Mucosa of descending colon (tissue), 3 donors: ENCODE measurements around the gene MYOZ3. TPM values are rescaled to one million over a fixed set of nuclear protein-coding genes. Genes with fewer than 3 reads are reported as not detected.

Source experiments
- ATAC-seq: fragments of 200-7000 bp; cut with Tn5 transposase; one replicate; pipeline ENCODE4 v1.9.1; 2020; ENCODE audit warnings: mild to moderate bottlenecking, moderate library complexity
- DNase-seq, 3 donors: peaks; one replicate each; pipeline ENCODE4 v3.0.0-alpha.2; 2020
- H3K36me3 ChIP-seq: fragments of 200-600 bp; one replicate; pipeline ENCODE4 v1.8.0; 2021; ENCODE audit warnings: low read depth, mild to moderate bottlenecking
- H3K4me1 ChIP-seq: fragments of 200-600 bp; one replicate; pipeline ENCODE4 v1.8.0; 2021; ENCODE audit warnings: low read depth, mild to moderate bottlenecking
- H3K4me3 ChIP-seq: fragments of 200-600 bp; one replicate; pipeline ENCODE4 v1.8.0; 2021; ENCODE audit warnings: mild to moderate bottlenecking
- H3K9me3 ChIP-seq: fragments of 200-600 bp; one replicate; pipeline ENCODE4 v1.8.0; 2021; ENCODE audit warnings: mild to moderate bottlenecking
- intact Hi-C, 2 donors: fragments of 100-400 bp; cut with DNase I in 1 of 2; cut with micrococcal nuclease in 1 of 2; formaldehyde crosslinking; loops; one replicate each; pipeline versions ENCODE4 v1.11.0 to v1.11.1; 2022; cut with DNase I, micrococcal nuclease
- total RNA-seq, 3 donors: library from RNA; stranded (reverse); fragmentation: NEBNext Ultra II Directional in 2 of 3; extraction: Animal tissue kit (Norgen Biotek cat#: 25700) in 2 of 3; gene quantifications; one replicate each; pipeline versions ENCODE4 v1.2.1 to v1.2.4, GENCODE V29; 2021 to 2023
- TF ChIP-seq, protein P1 (sequence below): fragments of 200-600 bp; IDR thresholded peaks from one replicate; pipeline ENCODE4 v1.8.0; 2022; ENCODE audit warnings: antibody characterized with exemption, mild to moderate bottlenecking
- donor health status: DM: no; HTN: no; CAD: no; lungs with moderate emphysema.
- donor health status: DM: no; HTN: no; CAD: no.
- donor health status: DM: no; HTN: yes; CAD: no.

The MYOZ3 gene
- total RNA-seq, 3 donors from 2014 or later, result 0.09 to 0.48 (median 0.35) TPM

DNA sequence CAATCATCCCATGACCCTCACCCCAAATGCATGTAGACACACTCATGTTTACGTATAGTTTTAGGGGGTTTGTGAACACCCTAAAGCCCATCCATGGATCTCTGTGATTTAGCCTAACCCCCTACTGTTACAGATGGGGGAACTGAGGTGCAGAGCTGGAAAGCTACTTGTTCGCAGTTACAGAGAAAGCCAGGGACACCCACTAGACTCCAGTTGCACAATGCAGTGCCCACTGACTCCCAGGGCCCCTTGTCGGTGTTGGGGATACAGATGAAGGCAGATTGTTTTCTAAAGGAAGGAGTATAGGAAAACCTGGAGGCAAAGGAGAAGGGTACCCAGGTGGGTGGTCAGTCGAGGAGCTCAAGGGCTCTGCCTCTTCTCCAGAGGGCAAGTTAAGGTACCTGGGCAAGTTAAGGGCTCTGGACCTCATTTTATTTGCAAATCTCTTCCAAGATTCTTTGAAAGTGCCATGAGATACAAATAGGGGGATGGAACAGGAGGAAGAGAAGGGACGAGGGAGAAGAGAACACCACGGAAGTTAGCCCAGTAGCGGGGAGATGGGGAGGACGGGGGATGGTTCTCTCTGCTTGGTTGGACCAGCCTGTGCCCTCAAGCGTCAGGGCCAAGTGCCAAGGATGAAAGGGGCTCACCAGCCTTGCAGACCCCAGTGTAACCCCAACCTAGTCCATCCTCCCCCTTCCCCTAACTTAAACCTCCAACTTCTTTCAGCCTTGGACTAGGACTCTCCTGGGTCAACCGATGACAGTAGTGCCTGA is 958 bp downstream of the MYOZ3 start:
- Histone ChIP-seq H3K36me3 (no peaks in the 10 kb centered on the region), H3K4me3 (no peak overlapping the region), H3K4me1 (no peaks in the 10 kb centered on the region), H3K9me3 (no peaks in the 10 kb centered on the region)
- intact Hi-C loops, result no loop called here
- ATAC-seq, result no peak
- TF ChIP-seq, protein P1, sequence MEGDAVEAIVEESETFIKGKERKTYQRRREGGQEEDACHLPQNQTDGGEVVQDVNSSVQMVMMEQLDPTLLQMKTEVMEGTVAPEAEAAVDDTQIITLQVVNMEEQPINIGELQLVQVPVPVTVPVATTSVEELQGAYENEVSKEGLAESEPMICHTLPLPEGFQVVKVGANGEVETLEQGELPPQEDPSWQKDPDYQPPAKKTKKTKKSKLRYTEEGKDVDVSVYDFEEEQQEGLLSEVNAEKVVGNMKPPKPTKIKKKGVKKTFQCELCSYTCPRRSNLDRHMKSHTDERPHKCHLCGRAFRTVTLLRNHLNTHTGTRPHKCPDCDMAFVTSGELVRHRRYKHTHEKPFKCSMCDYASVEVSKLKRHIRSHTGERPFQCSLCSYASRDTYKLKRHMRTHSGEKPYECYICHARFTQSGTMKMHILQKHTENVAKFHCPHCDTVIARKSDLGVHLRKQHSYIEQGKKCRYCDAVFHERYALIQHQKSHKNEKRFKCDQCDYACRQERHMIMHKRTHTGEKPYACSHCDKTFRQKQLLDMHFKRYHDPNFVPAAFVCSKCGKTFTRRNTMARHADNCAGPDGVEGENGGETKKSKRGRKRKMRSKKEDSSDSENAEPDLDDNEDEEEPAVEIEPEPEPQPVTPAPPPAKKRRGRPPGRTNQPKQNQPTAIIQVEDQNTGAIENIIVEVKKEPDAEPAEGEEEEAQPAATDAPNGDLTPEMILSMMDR, result no peak
- no peak for DNase-seq

DNA sequence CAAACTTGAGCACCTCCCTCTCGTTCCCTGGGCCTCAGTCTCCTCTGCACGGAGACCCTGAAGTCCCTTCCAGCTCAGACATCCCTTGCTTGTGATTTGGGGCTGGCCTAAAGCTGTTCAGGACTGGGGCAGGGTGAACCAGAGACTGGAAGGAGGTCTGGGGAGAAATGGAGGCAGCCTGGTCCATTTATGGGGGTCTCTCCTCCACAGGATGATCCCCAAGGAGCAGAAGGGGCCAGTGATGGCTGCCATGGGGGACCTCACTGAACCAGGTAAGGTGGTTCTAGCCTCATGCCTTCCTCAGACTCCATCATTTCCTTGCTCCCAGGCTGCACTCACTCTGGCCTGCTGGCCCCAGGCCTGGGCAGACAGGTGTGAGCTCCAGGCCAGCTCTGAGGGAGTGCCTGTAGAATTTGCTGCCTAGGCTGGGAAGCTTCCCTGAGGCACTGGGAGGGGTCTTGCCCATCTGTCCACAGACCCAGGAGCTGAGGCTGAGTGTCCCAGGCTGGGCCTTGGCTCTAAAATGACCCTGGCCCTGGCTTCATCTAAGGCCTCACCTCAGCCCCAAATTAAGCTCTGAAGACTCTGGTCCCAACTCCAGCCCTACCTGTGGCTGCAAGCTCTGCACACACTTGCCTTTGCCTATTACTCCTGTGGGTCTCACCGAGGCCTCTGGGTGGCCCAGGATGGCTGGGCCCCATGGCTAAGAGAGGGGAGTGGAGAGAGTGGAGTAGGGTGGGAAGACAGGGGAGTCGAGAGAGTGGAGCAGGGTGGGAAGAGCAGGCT is 1.9 kb downstream of the MYOZ3 start:
- ATAC-seq (no peak), DNase-seq (no peak)
- intact Hi-C loops, result no loop called here
- no peaks in the 10 kb centered on the region for H3K4me1 ChIP-seq
- TF ChIP-seq, protein P1, result no peak
- H3K4me3 ChIP-seq, result no peak overlapping the region
- H3K36me3 ChIP-seq, result no peaks in the 10 kb centered on the region
- H3K9me3 ChIP-seq, result no peaks in the 10 kb centered on the region

DNA sequence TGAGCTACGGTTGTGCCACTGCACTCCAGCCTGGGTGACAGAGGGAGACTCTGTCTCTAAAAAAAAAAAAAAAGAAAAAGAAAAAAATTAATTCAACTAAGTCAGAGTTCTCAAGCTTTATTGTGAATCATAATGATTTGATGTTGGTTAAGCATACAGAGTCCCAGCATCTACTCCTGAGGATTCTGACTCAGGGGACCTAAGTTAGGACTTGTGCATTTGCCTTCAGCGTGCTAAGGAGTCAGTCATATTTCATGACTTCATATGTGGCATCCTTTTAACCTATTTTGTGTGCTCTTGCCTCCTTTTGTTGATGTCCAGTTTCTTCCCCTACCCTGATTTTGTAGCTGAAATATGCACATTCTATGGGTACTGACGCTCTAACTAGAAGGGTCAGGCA is 2.9 kb downstream of the MYOZ3 start:
- no peaks in the 10 kb centered on the region for H3K9me3 ChIP-seq

DNA sequence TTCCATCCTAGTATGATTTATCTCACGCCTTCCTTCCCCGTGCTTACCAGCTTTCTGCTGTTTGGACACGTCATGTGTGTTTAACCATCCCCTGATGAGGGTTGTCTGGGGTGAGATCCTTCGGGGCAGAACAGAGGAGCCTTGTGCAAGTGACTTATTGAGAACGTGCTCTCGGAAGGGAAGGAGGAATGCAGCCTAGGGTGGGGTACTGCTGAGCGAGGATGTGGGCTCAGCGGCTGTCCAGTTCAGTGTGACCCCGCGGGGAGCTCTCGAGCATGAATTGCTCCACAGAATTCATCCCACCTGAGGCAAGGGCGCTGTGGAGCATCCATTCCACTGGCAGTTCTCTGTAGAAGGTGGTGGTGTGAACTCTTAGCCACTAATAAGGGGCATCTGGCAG is 4.0 kb downstream of the MYOZ3 start:
- TF ChIP-seq, protein P1, result no peak
- no peaks in the 10 kb centered on the region for H3K36me3 ChIP-seq
- no peaks in the 10 kb centered on the region for H3K9me3 ChIP-seq
- no peak overlapping the region for H3K4me3 ChIP-seq
- DNase-seq, result no peak
- no peaks in the 10 kb centered on the region for H3K4me1 ChIP-seq
- intact Hi-C loops, result no loop called here
- ATAC-seq, result no peak

More for the DNA sequence above, 2.9 kb downstream of the MYOZ3 start:
- TF ChIP-seq, protein P1, result no peak
- no peak for DNase-seq
- intact Hi-C loops, result no loop called here
- Histone ChIP-seq H3K4me3 (no peak overlapping the region), H3K36me3 (no peaks in the 10 kb centered on the region), H3K4me1 (no peaks in the 10 kb centered on the region)
- ATAC-seq, result no peak

DNA sequence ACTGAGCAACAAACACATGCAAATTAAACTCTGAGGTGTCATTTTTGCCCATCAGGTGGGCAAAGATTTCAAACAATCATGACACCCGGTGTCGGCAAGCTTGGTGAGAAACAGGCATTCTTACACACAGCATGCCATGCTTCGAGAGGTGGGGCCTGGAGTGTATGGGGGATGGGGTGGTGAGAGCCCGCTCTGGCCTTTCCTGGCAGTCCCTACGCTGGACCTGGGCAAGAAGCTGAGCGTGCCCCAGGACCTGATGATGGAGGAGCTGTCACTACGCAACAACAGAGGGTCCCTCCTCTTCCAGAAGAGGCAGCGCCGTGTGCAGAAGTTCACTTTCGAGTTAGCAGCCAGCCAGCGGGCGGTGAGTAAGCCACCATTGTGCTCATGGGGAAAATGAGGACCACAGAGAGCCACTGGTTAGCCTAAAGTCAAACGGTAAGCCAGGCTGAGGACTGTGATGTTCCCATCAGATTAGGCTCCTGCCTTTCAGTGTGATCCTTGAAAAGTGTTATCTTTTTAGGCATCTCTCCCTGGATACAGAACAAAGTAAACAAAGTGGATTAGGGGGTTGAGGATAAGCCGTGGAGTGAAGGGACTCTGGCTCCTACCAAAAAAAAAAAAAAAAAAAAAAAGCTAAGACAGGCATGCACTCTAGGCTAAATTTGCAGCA is 9.4 kb downstream of the MYOZ3 start:
- DNase-seq, result no peak
- Histone ChIP-seq H3K4me3 (no peak overlapping the region), H3K9me3 (no peaks in the 10 kb centered on the region), H3K36me3 (no peaks in the 10 kb centered on the region), H3K4me1 (peaks cover 12% of the 10 kb centered on the region)
- intact Hi-C loops, result no loop called here
- no peak for ATAC-seq
- TF ChIP-seq, protein P1, result no peak
